Astrocyte of the cerebellum (primary cell): ENCODE measurements around the gene CNTNAP2.

Experiments
- DNase-seq: peaks from one replicate; pipeline ENCODE4 v3.0.0-alpha.2; 2011; ENCODE audit warnings: low read depth
- H3K4me3 ChIP-seq: 2 replicates; pipeline ENCODE4 v1.5.1; 2011; ENCODE audit warnings: mild to moderate bottlenecking, low read depth, low read length, moderate library complexity
- in situ Hi-C: cut with HindIII; loops from 2 replicates; pipeline ENCODE4 v1.10.0; 2017; ENCODE audit warnings: low sequenced_read_pairs
- TF ChIP-seq, protein P1 (sequence below): IDR thresholded peaks from 2 replicates; pipeline ENCODE4 v1.5.1; 2012; ENCODE audit warnings: low read length, low read depth, moderate library complexity, mild to moderate bottlenecking; ENCODE audit errors: missing control alignments

Gene CNTNAP2

GRCh38 chr7:147013825-147014224, 897.2 kb downstream of the CNTNAP2 start:
- TF ChIP-seq, protein P1, sequence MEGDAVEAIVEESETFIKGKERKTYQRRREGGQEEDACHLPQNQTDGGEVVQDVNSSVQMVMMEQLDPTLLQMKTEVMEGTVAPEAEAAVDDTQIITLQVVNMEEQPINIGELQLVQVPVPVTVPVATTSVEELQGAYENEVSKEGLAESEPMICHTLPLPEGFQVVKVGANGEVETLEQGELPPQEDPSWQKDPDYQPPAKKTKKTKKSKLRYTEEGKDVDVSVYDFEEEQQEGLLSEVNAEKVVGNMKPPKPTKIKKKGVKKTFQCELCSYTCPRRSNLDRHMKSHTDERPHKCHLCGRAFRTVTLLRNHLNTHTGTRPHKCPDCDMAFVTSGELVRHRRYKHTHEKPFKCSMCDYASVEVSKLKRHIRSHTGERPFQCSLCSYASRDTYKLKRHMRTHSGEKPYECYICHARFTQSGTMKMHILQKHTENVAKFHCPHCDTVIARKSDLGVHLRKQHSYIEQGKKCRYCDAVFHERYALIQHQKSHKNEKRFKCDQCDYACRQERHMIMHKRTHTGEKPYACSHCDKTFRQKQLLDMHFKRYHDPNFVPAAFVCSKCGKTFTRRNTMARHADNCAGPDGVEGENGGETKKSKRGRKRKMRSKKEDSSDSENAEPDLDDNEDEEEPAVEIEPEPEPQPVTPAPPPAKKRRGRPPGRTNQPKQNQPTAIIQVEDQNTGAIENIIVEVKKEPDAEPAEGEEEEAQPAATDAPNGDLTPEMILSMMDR = no peak
- peak; percentile 42 for DNase-seq
- no peak overlapping the region for H3K4me3 ChIP-seq
- in situ Hi-C loops = no loop called here

- in situ Hi-C loops = no loop called here
- TF ChIP-seq, protein P1 = no peak
- no peak for DNase-seq
- no peak overlapping the region for H3K4me3 ChIP-seq
Observed at GRCh38 chr7:147014286-147014955, 897.8 kb downstream of the CNTNAP2 start.

DNA sequence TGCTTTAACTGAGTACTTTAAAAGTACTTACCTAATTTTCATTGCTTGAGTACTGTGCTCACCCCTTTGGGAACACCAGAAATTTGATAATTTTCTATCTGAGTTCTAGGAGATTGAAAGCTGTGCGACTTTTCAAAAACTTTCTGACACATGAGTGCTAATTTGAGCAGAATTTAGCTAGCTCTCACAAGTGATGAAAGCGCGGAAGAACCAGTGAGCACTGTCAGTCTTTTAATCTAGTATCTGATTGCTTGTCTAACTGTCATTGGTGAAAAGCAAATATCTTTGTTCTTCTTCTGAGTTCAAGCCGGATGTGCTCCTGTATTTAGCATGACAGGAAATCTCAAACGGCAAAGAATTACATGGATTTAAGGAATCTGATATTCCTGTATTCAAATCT, 899.4 kb downstream of the CNTNAP2 start:
- DNase-seq = no peak
- H3K4me3 ChIP-seq = no peak overlapping the region
- in situ Hi-C loops = no loop called here
- TF ChIP-seq, protein P1 = no peak

DNA sequence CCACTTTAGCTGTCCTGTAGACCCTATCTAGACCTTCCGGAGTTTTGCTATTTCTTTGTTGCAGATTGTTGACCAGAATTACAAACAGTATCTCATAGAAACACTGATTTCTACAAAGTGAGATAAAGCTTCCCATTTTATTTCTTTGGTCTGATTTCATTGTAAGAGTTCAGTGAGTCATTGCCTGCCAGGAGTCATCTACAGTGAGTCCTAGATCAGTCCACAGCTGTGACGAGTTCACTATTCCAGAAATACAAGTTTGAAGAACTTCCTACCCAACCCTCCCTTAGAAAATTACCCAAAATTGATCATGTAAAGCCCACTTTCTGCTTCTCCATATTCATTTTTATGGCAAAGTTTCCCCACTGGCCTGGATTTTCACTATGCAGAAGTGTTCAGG, 905.5 kb downstream of the CNTNAP2 start:
- TF ChIP-seq, protein P1 = no peak
- H3K4me3 ChIP-seq = no peak overlapping the region
- no peak for DNase-seq
- in situ Hi-C loops = no loop called here

GRCh38 chr7:147023440-147023839, 906.8 kb downstream of the CNTNAP2 start:
- no peak for DNase-seq
- TF ChIP-seq, protein P1 = no peak

GRCh38 chr7:147029953-147030352, 913.4 kb downstream of the CNTNAP2 start:
- no peak overlapping the region for H3K4me3 ChIP-seq
- DNase-seq = no peak
- TF ChIP-seq, protein P1 = no peak
- in situ Hi-C loops = no loop called here

More at GRCh38 chr7:147023440-147023839, 906.8 kb downstream of the CNTNAP2 start:
- in situ Hi-C loops = no loop called here
- no peak overlapping the region for H3K4me3 ChIP-seq
